ENCODE measurements around the gene NPDC1.

NPDC1 gene

DNA sequence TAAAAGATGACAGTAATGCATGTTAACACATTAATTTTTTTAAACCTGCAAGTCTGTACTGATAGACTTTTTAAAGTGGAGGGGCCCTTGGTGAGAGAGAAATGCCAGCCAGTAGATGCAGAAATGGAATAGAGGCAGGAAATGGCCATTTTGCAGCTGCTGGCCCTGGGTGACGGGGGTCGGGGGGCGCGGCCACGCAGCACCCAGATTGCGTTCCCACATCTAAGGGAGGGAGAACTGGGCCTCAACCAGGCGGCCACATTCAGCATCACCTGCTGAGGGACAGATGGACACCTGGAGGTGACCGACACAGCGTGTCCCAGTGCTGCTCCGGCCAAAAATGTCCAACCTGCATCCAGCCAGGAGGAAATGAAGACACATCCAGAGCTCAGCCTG, 43.3 kb downstream of the NPDC1 start:
- H3K4me1 ChIP-seq (ENCODE audit: control insufficient read depth in 2 of 2, insufficient read depth in 2 of 2, low read length in 2 of 2): peaks cover 2 to 6% of the 10 kb centered on the region in 2 donors
- no peaks in the 10 kb centered on the region for H3K36me3 ChIP-seq (ENCODE audit: control insufficient read depth in 2 of 2, insufficient read depth in 2 of 2, low read length in 2 of 2)
- H3K4me3 ChIP-seq (ENCODE audit: low read length in 2 of 2): no peak overlapping the region
- no peak overlapping the region for H3K27ac ChIP-seq (ENCODE audit: low read depth in 2 of 2, low read length in 2 of 2)
- H3K9ac ChIP-seq (ENCODE audit: low read depth in 1 of 2, low read length in 2 of 2): no peak overlapping the region
- no peaks in the 10 kb centered on the region for H3K9me3 ChIP-seq (ENCODE audit: control insufficient read depth in 2 of 2, low read length in 2 of 2)
- peaks cover 0 to 3% of the 10 kb centered on the region in 2 donors for H3K27me3 ChIP-seq (ENCODE audit: control insufficient read depth in 2 of 2, insufficient read depth in 2 of 2, low read length in 2 of 2)

DNA sequence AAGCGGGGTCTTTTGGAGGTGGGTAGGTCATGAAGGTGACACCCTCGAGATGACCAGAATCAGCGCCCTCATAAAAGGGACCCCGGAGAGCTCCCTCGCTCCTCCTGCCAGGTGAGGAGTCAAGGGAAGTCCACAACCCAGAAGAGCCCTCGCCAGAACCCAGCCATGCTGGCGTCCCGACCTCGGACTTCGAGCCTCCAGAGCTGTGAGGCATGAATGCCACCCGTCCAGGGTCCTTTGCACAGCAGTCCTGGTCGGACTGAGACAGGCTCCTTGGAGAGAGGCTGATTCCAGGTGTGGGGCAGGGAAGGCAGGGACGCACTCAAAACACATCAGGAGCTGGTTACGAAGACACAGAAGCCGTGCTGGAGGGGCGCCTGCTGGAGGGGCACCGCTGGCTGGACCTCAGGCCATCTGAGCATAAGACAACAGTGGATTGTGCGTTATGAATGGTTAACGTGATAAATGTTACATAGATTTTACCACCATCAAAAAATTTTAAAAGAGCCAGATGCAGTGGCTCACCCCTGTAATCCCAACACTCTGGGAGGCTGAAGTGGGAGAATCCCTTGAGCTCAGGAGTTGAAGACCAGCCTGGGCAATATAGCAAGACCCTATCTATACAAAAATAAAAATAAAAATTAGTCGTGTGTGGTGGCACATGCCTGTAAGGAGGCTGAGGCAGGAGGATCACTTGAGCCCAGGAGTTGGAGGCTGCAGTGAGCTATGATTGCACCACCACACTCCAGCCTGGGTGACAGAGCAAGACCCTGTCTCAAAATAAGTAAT, 43.9 kb downstream of the NPDC1 start:
- H3K4me1 ChIP-seq (ENCODE audit: control insufficient read depth in 2 of 2, insufficient read depth in 2 of 2, low read length in 2 of 2): peaks cover 8 to 11% of the 10 kb centered on the region in 2 donors
- H3K4me3 ChIP-seq (ENCODE audit: low read length in 2 of 2): no peak overlapping the region

DNA sequence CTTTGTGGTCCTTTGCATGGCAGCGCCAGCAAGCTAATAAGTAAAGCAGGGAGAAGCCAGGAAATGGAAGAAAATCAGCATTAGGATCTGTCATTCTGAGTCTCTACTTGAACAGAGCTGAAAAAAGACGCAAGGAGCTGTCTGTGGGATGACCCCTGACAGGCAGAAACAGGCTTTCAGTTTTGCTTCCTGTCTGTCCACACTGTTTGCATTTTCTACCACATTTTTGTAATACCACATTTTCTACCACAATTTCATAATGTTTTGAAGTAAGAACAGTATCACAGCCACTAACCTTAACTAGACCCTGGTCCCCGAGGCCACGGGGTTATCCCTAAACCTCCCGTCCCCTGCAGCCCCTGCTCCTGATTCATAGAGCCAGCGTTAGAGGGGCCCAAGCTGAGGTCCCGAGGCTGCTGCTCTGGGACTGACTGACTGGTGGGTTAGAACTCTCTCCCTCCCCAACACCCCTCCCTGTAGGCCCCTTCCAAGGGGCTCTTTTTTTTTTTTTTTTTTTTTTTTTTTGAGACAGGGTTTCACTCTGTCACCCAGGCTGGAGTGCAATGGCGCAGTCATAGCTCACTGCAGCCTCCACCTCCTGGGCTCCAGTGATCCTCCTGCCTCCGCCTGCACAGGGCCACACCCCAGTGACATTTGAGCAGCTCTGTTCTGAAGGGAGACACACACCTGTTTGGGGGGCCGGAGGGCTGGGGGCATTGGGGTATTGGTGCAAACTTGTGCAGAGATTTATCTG, 45.6 kb downstream of the NPDC1 start:
- H3K27me3 ChIP-seq (ENCODE audit: control insufficient read depth in 2 of 2, insufficient read depth in 2 of 2, low read length in 2 of 2): peaks cover 0 to 3% of the 10 kb centered on the region in 2 donors
- no peak overlapping the region for H3K9ac ChIP-seq (ENCODE audit: low read depth in 1 of 2, low read length in 2 of 2)
- peak overlapping the region in 1 of 2 donors; percentile 65 for H3K27ac ChIP-seq (ENCODE audit: low read depth in 2 of 2, low read length in 2 of 2)
- no peaks in the 10 kb centered on the region for H3K9me3 ChIP-seq (ENCODE audit: control insufficient read depth in 2 of 2, low read length in 2 of 2)
- H3K4me3 ChIP-seq (ENCODE audit: low read length in 2 of 2): peak overlapping the region in 1 of 2 donors; percentile 31
- peaks cover 20 to 24% of the 10 kb centered on the region in 2 donors for H3K4me1 ChIP-seq (ENCODE audit: control insufficient read depth in 2 of 2, insufficient read depth in 2 of 2, low read length in 2 of 2)
- no peaks in the 10 kb centered on the region for H3K36me3 ChIP-seq (ENCODE audit: control insufficient read depth in 2 of 2, insufficient read depth in 2 of 2, low read length in 2 of 2)

More for the DNA sequence above, 43.9 kb downstream of the NPDC1 start:
- Histone ChIP-seq H3K36me3 (ENCODE audit: control insufficient read depth in 2 of 2, insufficient read depth in 2 of 2, low read length in 2 of 2) (no peaks in the 10 kb centered on the region), H3K9me3 (ENCODE audit: control insufficient read depth in 2 of 2, low read length in 2 of 2) (no peaks in the 10 kb centered on the region), H3K27ac (ENCODE audit: low read depth in 2 of 2, low read length in 2 of 2) (no peak overlapping the region), H3K9ac (ENCODE audit: low read depth in 1 of 2, low read length in 2 of 2) (no peak overlapping the region), H3K27me3 (ENCODE audit: control insufficient read depth in 2 of 2, insufficient read depth in 2 of 2, low read length in 2 of 2) (peaks cover 0 to 3% of the 10 kb centered on the region in 2 donors)

DNA sequence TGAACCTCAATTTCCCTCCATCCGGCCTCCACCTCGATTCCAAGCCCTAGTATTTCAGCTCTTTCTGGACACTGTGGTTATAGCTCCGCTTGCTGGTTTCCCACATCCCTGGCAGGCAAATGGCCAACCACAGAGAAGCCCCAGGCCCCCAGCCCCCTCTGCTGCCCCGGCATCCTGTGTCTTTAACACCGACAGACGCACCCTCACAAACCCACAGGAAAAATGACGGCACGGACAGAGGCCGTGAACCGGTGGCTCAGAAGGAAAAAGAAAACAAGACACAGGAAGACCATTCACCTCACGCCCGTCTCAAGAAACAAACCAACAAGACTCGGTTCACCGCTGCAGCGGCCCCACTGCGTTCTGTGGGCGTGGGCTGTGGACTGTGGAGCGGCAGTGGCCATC, 48.1 kb downstream of the NPDC1 start:
- no peak overlapping the region for H3K4me3 ChIP-seq (ENCODE audit: low read length in 2 of 2)
- H3K27me3 ChIP-seq (ENCODE audit: control insufficient read depth in 2 of 2, insufficient read depth in 2 of 2, low read length in 2 of 2): peaks cover 0 to 3% of the 10 kb centered on the region in 2 donors
- no peaks in the 10 kb centered on the region for H3K9me3 ChIP-seq (ENCODE audit: control insufficient read depth in 2 of 2, low read length in 2 of 2)
- H3K27ac ChIP-seq (ENCODE audit: low read depth in 2 of 2, low read length in 2 of 2): peak overlapping the region in 1 of 2 donors; percentile 23
- H3K4me1 ChIP-seq (ENCODE audit: control insufficient read depth in 2 of 2, insufficient read depth in 2 of 2, low read length in 2 of 2): peaks cover 27 to 28% of the 10 kb centered on the region in 2 donors
- H3K36me3 ChIP-seq (ENCODE audit: control insufficient read depth in 2 of 2, insufficient read depth in 2 of 2, low read length in 2 of 2): no peaks in the 10 kb centered on the region
- no peak overlapping the region for H3K9ac ChIP-seq (ENCODE audit: low read depth in 1 of 2, low read length in 2 of 2)

DNA sequence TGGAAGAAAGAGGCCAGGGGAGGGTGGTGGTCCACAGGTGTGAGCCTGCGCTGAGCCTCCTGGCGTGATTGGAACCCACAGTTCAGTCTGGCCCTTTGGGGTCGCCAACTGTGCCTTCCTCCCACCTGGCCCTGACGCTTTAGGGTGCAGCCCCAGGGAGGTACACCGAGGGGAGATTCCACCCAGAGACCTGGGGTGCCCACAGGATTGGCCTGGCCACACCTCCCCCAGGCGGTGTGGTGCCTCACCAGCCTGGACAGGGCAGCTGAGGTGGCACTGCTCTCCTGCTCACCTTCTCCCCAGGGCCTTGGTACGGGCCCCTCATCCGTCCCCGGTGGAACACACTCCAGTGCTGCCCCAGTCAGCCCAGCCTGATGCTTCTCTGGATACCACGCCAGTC, 48.6 kb downstream of the NPDC1 start:
- Histone ChIP-seq H3K9me3 (ENCODE audit: control insufficient read depth in 2 of 2, low read length in 2 of 2) (no peaks in the 10 kb centered on the region), H3K36me3 (ENCODE audit: control insufficient read depth in 2 of 2, insufficient read depth in 2 of 2, low read length in 2 of 2) (no peaks in the 10 kb centered on the region), H3K4me1 (ENCODE audit: control insufficient read depth in 2 of 2, insufficient read depth in 2 of 2, low read length in 2 of 2) (peaks cover 30 to 31% of the 10 kb centered on the region in 2 donors), H3K27me3 (ENCODE audit: control insufficient read depth in 2 of 2, insufficient read depth in 2 of 2, low read length in 2 of 2) (peaks cover 0 to 3% of the 10 kb centered on the region in 2 donors), H3K27ac (ENCODE audit: low read depth in 2 of 2, low read length in 2 of 2) (peak overlapping the region in 1 of 2 donors; percentile 43), H3K9ac (ENCODE audit: low read depth in 1 of 2, low read length in 2 of 2) (peak overlapping the region in 1 of 2 donors; percentile 47), H3K4me3 (ENCODE audit: low read length in 2 of 2) (peak overlapping the region in 1 of 2 donors; percentile 30)

DNA sequence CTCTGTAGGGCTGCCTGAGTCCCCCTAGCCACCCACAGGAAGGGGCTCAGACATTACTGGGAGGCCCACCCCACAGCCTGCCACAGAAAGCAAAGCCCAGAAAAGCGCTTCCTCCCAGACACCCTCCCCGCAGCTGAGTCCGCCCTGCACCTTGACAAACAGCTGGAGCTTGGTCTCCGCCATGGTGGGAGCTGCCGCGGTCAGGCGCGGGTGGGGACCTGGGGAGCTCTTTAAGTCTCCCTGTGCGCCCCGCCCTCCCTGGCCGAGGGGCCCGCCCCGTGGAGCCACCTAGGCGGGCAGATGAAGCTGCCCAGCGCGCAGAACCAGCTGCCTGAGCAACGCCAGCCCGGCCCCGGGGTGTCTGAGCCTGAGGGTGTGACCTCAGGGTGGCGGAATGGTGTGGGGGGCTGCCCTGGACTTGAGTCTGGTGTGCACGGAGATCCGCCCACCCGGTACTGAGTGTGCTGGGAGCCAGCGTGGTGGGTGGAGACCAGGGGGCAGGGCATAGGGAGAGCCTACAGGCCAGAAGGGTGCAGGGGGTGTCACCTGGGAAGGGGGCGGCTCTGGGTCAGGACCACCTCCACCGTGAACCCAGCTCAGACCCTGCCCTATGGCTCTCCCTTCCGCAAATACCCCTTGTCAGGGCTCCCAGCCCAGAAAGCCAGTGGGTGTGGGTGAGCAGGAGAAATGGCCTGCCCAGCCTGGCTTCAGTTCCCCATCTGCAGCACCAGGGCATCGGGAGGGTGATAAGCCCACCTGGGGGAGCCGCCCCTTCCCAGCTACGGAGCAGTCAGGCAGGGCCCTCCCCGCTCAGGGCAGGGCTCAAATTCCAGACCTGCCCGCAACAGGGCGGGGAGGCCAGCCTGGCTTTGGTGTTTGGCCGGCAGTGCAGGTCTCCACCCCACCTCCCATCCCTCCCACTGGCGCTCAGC, 49.4 kb downstream of the NPDC1 start, which contains the start of gene CLIC3:
CLIC3 (minus strand) TSS at position 208 of the 932 bp plus-strand sequence; CDS start at position 183, 25 bp downstream.
- Histone ChIP-seq H3K9ac (ENCODE audit: low read depth in 1 of 2, low read length in 2 of 2) (peak within 1 kb of the TSS; percentile 47), H3K27me3 (ENCODE audit: control insufficient read depth in 2 of 2, insufficient read depth in 2 of 2, low read length in 2 of 2) (no peaks in the 10 kb centered on the region), H3K9me3 (ENCODE audit: control insufficient read depth in 2 of 2, low read length in 2 of 2) (no peaks in the 10 kb centered on the region), H3K4me1 (ENCODE audit: control insufficient read depth in 2 of 2, insufficient read depth in 2 of 2, low read length in 2 of 2) (peaks cover 30 to 31% of the 10 kb centered on the region in 2 donors), H3K27ac (ENCODE audit: low read depth in 2 of 2, low read length in 2 of 2) (peak within 1 kb of the TSS; percentile 43 to 48), H3K36me3 (ENCODE audit: control insufficient read depth in 2 of 2, insufficient read depth in 2 of 2, low read length in 2 of 2) (no peaks in the 10 kb centered on the region), H3K4me3 (ENCODE audit: low read length in 2 of 2) (peak within 1 kb of the TSS; percentile 48 to 66)

DNA sequence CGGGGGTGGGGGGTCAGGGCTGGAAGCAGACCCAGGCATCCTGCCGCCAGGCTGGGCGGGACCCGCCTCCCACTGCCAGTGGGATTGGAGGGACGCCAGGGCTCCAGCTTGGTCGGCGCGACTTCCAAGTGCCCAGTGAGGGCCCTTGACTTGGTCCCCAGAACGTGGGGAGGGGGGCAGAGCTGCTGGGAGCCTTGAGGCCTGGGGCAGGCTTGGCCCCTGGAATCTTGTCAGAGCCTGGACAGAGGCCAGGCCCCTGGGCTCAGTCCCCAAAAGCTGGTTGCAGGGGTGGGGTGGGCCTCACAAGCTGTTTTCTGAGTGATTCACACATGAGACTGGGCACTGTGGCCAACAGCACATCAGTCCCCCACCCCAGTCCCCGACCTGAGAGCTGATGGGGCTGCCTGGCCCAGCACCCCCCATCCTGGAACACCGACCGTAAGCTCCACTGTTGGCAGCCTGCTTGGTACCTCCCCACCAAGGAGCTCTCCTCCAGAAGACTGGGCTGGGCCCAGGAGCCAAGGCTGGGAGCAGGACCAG, 50.1 kb downstream of the NPDC1 start:
- Histone ChIP-seq H3K4me1 (ENCODE audit: control insufficient read depth in 2 of 2, insufficient read depth in 2 of 2, low read length in 2 of 2) (peaks cover 30 to 31% of the 10 kb centered on the region in 2 donors), H3K4me3 (ENCODE audit: low read length in 2 of 2) (peak overlapping the region in 1 of 2 donors; percentile 66), H3K9ac (ENCODE audit: low read depth in 1 of 2, low read length in 2 of 2) (no peak overlapping the region), H3K27me3 (ENCODE audit: control insufficient read depth in 2 of 2, insufficient read depth in 2 of 2, low read length in 2 of 2) (no peaks in the 10 kb centered on the region), H3K36me3 (ENCODE audit: control insufficient read depth in 2 of 2, insufficient read depth in 2 of 2, low read length in 2 of 2) (no peaks in the 10 kb centered on the region), H3K9me3 (ENCODE audit: control insufficient read depth in 2 of 2, low read length in 2 of 2) (no peaks in the 10 kb centered on the region), H3K27ac (ENCODE audit: low read depth in 2 of 2, low read length in 2 of 2) (peak overlapping the region; percentile 32 to 48)

DNA sequence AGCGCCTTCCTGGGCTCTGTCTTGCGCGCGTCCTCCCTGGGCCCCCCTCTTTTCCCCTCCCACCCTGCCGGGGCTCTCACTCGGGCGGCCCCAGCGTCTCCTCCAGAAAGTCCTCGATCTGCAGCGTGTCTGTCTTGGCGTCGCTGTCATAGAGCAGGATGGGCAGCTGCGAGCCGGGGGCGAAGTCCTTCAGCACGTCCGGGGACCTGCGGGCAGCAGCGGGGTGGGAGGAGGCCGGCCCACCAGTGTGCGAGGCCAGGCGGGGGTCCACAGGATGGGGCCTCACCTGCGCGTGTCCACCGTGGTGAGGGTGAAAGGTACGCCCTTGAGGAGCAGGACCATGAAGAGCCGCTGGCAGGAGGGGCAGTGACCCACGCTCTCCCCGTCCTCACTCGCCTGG, 50.6 kb downstream of the NPDC1 start:
- H3K9ac ChIP-seq (ENCODE audit: low read depth in 1 of 2, low read length in 2 of 2): no peak overlapping the region
- peaks cover 30 to 31% of the 10 kb centered on the region in 2 donors for H3K4me1 ChIP-seq (ENCODE audit: control insufficient read depth in 2 of 2, insufficient read depth in 2 of 2, low read length in 2 of 2)
- no peak overlapping the region for H3K27ac ChIP-seq (ENCODE audit: low read depth in 2 of 2, low read length in 2 of 2)
- no peaks in the 10 kb centered on the region for H3K36me3 ChIP-seq (ENCODE audit: control insufficient read depth in 2 of 2, insufficient read depth in 2 of 2, low read length in 2 of 2)
- H3K9me3 ChIP-seq (ENCODE audit: control insufficient read depth in 2 of 2, low read length in 2 of 2): no peaks in the 10 kb centered on the region
- no peaks in the 10 kb centered on the region for H3K27me3 ChIP-seq (ENCODE audit: control insufficient read depth in 2 of 2, insufficient read depth in 2 of 2, low read length in 2 of 2)
- H3K4me3 ChIP-seq (ENCODE audit: low read length in 2 of 2): no peak overlapping the region

DNA sequence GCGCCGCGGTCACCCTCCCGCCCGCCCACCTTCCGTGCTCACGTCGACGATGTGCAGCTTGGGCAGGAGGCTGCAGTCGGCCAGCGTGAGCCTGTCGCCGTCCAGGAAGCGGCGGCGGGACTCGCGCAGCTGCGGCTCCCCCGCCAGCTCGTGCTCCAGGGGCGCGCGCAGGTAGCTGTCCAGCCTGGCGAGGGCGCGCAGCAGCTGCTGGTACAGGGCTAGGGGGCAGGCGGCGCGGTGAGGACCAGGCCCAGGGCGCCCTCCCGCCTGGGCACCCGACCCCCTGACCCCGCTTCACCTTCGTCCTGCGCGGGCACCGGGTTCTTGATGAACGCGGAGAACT, 51.1 kb downstream of the NPDC1 start:
- H3K4me3 ChIP-seq (ENCODE audit: low read length in 2 of 2): no peak overlapping the region
- no peaks in the 10 kb centered on the region for H3K27me3 ChIP-seq (ENCODE audit: control insufficient read depth in 2 of 2, insufficient read depth in 2 of 2, low read length in 2 of 2)
- H3K9me3 ChIP-seq (ENCODE audit: control insufficient read depth in 2 of 2, low read length in 2 of 2): no peaks in the 10 kb centered on the region
- H3K36me3 ChIP-seq (ENCODE audit: control insufficient read depth in 2 of 2, insufficient read depth in 2 of 2, low read length in 2 of 2): no peaks in the 10 kb centered on the region
- peaks cover 30 to 31% of the 10 kb centered on the region in 2 donors for H3K4me1 ChIP-seq (ENCODE audit: control insufficient read depth in 2 of 2, insufficient read depth in 2 of 2, low read length in 2 of 2)
- H3K9ac ChIP-seq (ENCODE audit: low read depth in 1 of 2, low read length in 2 of 2): no peak overlapping the region
- H3K27ac ChIP-seq (ENCODE audit: low read depth in 2 of 2, low read length in 2 of 2): no peak overlapping the region

All from mucosa of rectum (tissue), 2 donors.